GM12878 (cell line): ENCODE measurements around the gene SRRM3. TPM values are rescaled to one million over a fixed set of nuclear protein-coding genes. Genes with fewer than 3 reads are reported as not detected.
A peak's percentile ranks its signal among the peaks of the same experiment; 100 is the strongest.

ENCODE experiments used
- ASH2L ChIP-seq: fragments of 300-600, 200-600 bp; sonication (generic); IDR thresholded peaks from 2 replicates; pipeline ENCODE4 v1.6.1; 2017; ENCODE audit warnings: low read depth, mild to moderate bottlenecking, borderline replicate concordance
- ATF7 ChIP-seq: fragments of 450-650 bp; IDR thresholded peaks from 2 replicates; pipeline ENCODE4 v1.6.1; 2016; ENCODE audit warnings: low read depth, mild to moderate bottlenecking
- BRCA1 ChIP-seq: IDR thresholded peaks from 2 replicates; pipeline ENCODE4 v1.6.1; 2011; ENCODE audit warnings: low read depth, low read length, improper control_type of control experiment
- CEBPZ ChIP-seq: fragments of 150-350 bp; IDR thresholded peaks from 2 replicates; pipeline ENCODE4 v1.6.1; 2016; ENCODE audit warnings: low read depth, low read length
- CHD2 ChIP-seq: IDR thresholded peaks from 2 replicates; pipeline ENCODE4 v1.6.1; 2011; ENCODE audit warnings: low read depth, low read length, improper control_type of control experiment, borderline replicate concordance
- FOXK2 ChIP-seq: fragments of 450-650 bp; IDR thresholded peaks from 2 replicates; pipeline ENCODE4 v1.6.1; 2017; ENCODE audit warnings: mild to moderate bottlenecking, moderate library complexity
- IRF4 ChIP-seq: IDR thresholded peaks from 2 replicates; pipeline ENCODE4 v1.6.1; 2011; ENCODE audit warnings: low read depth, low read length
- KAT2A ChIP-seq: conservative IDR thresholded peaks from 2 replicates; pipeline ENCODE4 v1.6.1; 2011; ENCODE audit warnings: low read depth, low read length; ENCODE audit not compliant: control insufficient read depth
- LARP7 ChIP-seq: fragments of 450-650 bp; IDR thresholded peaks from 2 replicates; pipeline ENCODE4 v1.6.1; 2017; ENCODE audit warnings: mild to moderate bottlenecking
- NFXL1 ChIP-seq: fragments of 450-650 bp; IDR thresholded peaks from 2 replicates; pipeline ENCODE4 v1.6.1; 2017; ENCODE audit warnings: antibody characterized with exemption, mild to moderate bottlenecking, borderline replicate concordance
- NFYA ChIP-seq: IDR thresholded peaks from 2 replicates; pipeline ENCODE4 v1.6.1; 2011; ENCODE audit warnings: low read depth, mild to moderate bottlenecking, low read length, improper control_type of control experiment, borderline replicate concordance
- PML ChIP-seq: IDR thresholded peaks from 2 replicates; pipeline ENCODE4 v1.6.1; 2012; ENCODE audit warnings: low read length, inconsistent platforms
- POLR2AphosphoS5 ChIP-seq: IDR thresholded peaks from 2 replicates; pipeline ENCODE4 v1.6.1; 2011; ENCODE audit warnings: mild to moderate bottlenecking, low read length, inconsistent platforms
- RB1 ChIP-seq: fragments of 450-650 bp; formaldehyde crosslinking; IDR thresholded peaks from 2 replicates; pipeline ENCODE4 v1.6.1; 2017; ENCODE audit warnings: mild to moderate bottlenecking, borderline replicate concordance
- RCOR1 ChIP-seq: conservative IDR thresholded peaks from 2 replicates; pipeline ENCODE4 v1.6.1; 2012; ENCODE audit warnings: low read depth, low read length, improper control_type of control experiment
- SMAD1 ChIP-seq: fragments of 450-650 bp; IDR thresholded peaks from 2 replicates; pipeline ENCODE4 v1.6.1; 2018; ENCODE audit warnings: mild to moderate bottlenecking, low read depth; ENCODE audit not compliant: partially characterized antibody
- SREBF2 ChIP-seq: IDR thresholded peaks from 2 replicates; pipeline ENCODE4 v1.6.1; 2012; ENCODE audit warnings: mild to moderate bottlenecking, low read length
- TAF1 ChIP-seq: IDR thresholded peaks from 2 replicates; pipeline ENCODE4 v1.6.1; 2011; ENCODE audit warnings: mild to moderate bottlenecking, low read depth, low read length, borderline replicate concordance
- TCF3 ChIP-seq: IDR thresholded peaks from 2 replicates; pipeline ENCODE4 v1.6.1; 2012; ENCODE audit warnings: low read depth, mild to moderate bottlenecking, low read length, borderline replicate concordance; ENCODE audit not compliant: insufficient read depth
- ZNF24 ChIP-seq: fragments of 450-650 bp; IDR thresholded peaks from 2 replicates; pipeline ENCODE4 v1.6.1; 2017; ENCODE audit warnings: antibody characterized with exemption, mild to moderate bottlenecking
- polyA plus RNA-seq, 11 experiments: library from polyadenylated mRNA; depleted of rRNA in 4 of 11; unstranded in 6 of 11; stranded (reverse) in 5 of 11; fragments of >200 nt; fragmentation: Nextera tagmentation in 4 of 11; fragmentation: Illumina TruSeq in 1 of 11; extraction: Ambion mirVana in 4 of 11; extraction: Trizol in 1 of 11; gene quantifications; 1 replicate in 1 of 11; 2 replicates in 10 of 11; pipeline versions ENCODE4 v1.2.1 to v1.2.3, GENCODE V29; 2011 to 2016; ENCODE audit warnings: inconsistent platforms in 2 of 11, missing spikeins in 2 of 11, low read depth in 1 of 11
- total RNA-seq, 4 experiments: library from RNA; depleted of rRNA in 3 of 4; stranded (reverse); fragments of >200 nt in 3 of 4; fragmentation: Illumina TruSeq in 1 of 4; extraction: Trizol in 1 of 4; gene quantifications; 2 replicates each; pipeline versions ENCODE4 v1.2.1 to v1.2.3, GENCODE V29; 2013 to 2021
- TF ChIP-seq, protein P1 (sequence below): fragments of 450-650 bp; IDR thresholded peaks from 2 replicates; pipeline ENCODE4 v1.6.1; 2016; ENCODE audit warnings: mild to moderate bottlenecking
- TF ChIP-seq, protein P2 (sequence below): fragments of 450-650 bp; IDR thresholded peaks from 2 replicates; pipeline ENCODE4 v1.6.1; 2016; ENCODE audit warnings: mild to moderate bottlenecking, moderate library complexity, borderline replicate concordance

The SRRM3 gene
- total and polyA plus RNA-seq, 10 of the 15 experiments (the other 5 are each of a cell fraction or from before 2014, with no cell fraction given), result 0.03 to 0.15 (median 0.05) TPM; not detected in 6

DNA sequence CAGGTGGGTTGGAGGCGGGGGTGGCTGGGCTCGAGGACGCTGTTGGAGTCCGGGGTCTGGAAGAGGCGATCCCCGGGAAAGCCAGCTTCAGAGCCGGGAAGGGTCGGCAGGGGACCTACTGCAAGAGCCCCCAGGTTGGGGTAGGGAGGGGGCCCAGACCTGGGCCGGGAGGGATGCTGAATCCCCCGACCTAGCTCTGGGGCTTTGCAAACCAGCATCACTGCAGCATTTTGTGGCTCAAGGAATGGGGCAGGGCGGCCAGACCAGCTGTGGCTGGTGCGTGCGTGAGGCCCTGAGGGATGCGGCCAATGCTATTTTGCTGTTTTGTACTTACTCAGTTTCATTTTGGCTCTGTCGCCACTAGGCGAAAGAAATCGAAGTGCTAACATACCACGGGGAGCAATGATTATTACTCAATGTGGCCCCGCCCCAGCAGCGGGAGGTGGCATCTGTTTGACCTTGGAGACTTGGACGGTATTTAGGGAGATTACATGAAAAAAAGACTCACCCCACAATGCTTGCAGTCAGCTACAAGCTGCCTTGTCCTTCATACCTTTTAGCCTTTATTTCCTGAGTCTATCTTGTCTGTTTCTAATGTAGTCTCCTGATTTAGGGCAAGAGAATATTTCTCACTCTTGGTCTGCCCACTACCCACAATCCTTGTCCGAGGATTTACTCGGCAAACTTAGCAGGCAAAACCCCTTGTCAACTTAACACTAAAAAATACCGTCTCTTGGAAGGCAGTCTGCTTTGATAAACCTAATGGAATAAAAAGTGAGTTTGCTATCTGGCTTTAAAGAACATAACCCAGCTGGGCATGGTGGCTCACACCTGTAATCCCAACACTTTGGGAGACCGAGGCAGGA lies 117.0 kb downstream of the SRRM3 start (continued):
- TF ChIP-seq CEBPZ (no peak), SMAD1 (no peak), IRF4 (peak; percentile 35; the same call in 1 of the 2 replicates), NFYA (no peak), POLR2AphosphoS5 (peak; percentile 74), ASH2L (0 out of 2 replicates have a peak, but pooled peaks have one; percentile 5), TAF1 (peak; percentile 83; the same call in 1 of the 2 replicates), FOXK2 (no peak), RCOR1 (no peak), ZNF24 (no peak), SREBF2 (no peak), PML (0 out of 2 replicates have a peak, but pooled peaks have one; percentile 36), LARP7 (peak; percentile 48; the same call in 1 of the 2 replicates), NFXL1 (no peak), KAT2A (no peak), BRCA1 (no peak), ATF7 (peak; percentile 33), TCF3 (peak; percentile 84; the same call in 1 of the 2 replicates), CHD2 (no peak), RB1 (no peak)
- TF ChIP-seq, protein P1, sequence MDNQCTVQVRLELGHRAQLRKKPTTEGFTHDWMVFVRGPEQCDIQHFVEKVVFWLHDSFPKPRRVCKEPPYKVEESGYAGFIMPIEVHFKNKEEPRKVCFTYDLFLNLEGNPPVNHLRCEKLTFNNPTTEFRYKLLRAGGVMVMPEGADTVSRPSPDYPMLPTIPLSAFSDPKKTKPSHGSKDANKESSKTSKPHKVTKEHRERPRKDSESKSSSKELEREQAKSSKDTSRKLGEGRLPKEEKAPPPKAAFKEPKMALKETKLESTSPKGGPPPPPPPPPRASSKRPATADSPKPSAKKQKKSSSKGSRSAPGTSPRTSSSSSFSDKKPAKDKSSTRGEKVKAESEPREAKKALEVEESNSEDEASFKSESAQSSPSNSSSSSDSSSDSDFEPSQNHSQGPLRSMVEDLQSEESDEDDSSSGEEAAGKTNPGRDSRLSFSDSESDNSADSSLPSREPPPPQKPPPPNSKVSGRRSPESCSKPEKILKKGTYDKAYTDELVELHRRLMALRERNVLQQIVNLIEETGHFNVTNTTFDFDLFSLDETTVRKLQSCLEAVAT, result peak; percentile 95
- TF ChIP-seq, protein P2, sequence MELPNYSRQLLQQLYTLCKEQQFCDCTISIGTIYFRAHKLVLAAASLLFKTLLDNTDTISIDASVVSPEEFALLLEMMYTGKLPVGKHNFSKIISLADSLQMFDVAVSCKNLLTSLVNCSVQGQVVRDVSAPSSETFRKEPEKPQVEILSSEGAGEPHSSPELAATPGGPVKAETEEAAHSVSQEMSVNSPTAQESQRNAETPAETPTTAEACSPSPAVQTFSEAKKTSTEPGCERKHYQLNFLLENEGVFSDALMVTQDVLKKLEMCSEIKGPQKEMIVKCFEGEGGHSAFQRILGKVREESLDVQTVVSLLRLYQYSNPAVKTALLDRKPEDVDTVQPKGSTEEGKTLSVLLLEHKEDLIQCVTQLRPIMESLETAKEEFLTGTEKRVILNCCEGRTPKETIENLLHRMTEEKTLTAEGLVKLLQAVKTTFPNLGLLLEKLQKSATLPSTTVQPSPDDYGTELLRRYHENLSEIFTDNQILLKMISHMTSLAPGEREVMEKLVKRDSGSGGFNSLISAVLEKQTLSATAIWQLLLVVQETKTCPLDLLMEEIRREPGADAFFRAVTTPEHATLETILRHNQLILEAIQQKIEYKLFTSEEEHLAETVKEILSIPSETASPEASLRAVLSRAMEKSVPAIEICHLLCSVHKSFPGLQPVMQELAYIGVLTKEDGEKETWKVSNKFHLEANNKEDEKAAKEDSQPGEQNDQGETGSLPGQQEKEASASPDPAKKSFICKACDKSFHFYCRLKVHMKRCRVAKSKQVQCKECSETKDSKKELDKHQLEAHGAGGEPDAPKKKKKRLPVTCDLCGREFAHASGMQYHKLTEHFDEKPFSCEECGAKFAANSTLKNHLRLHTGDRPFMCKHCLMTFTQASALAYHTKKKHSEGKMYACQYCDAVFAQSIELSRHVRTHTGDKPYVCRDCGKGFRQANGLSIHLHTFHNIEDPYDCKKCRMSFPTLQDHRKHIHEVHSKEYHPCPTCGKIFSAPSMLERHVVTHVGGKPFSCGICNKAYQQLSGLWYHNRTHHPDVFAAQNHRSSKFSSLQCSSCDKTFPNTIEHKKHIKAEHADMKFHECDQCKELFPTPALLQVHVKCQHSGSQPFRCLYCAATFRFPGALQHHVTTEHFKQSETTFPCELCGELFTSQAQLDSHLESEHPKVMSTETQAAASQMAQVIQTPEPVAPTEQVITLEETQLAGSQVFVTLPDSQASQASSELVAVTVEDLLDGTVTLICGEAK, result peak; percentile 34; the same call in 1 of the 2 replicates
